Measurements from ENCODE around the gene TLK1.

Gene TLK1

DNA sequence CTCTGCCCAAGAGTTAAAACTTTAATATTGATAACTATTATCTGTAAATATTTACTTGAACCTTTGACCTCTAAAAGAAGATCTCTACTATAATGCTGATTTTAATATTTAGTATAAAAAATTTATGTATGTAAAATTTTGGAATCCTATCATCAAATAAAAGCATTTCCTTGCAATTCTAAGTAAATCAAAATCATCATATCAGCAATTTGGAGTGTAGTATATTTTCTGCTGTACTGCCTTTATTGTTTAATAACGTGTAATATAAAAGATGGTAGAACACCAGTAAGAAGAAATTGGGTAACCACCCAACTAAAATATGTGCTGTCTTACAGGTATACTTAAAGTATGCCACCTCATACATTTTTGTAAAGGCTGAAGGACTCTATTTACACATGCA is 94.6 kb downstream of the TLK1 start:
- TF ChIP-seq Cebpa-rat (IDR thresholded peaks at IDR 0.05): no peak

GRCh38 chr2:171057575-171057974 is 103.1 kb downstream of the TLK1 start:
- H3K4me3 ChIP-seq: no peak overlapping the region
- H3K4me1 ChIP-seq: no peaks in the 10 kb centered on the region
- no peak overlapping the region for H3K27ac ChIP-seq
- H3K9ac ChIP-seq: no peak overlapping the region
- H4K20me1 ChIP-seq: peaks cover 0 to 19% (median 0%) of the 10 kb centered on the region in 11 experiments; a peak in 3 of 22 replicates
- H3K36me3 ChIP-seq: peaks cover 70 to 100% (median 92%) of the 10 kb centered on the region in 11 experiments
- no peak overlapping the region for H3K4me2 ChIP-seq
- H3K9me3 ChIP-seq (replicated peaks in 1 of 11): peaks cover 0 to 6% (median 0%) of the 10 kb centered on the region in 11 experiments; a peak in 2 of 22 replicates
- no peaks in the 10 kb centered on the region for H3K27me3 ChIP-seq
- no peak for TF ChIP-seq Cebpa-rat (IDR thresholded peaks at IDR 0.05)

More for the DNA sequence above, 94.6 kb downstream of the TLK1 start:
- Histone ChIP-seq H3K9ac (no peak overlapping the region), H3K4me2 (no peak overlapping the region), H3K9me3 (replicated peaks in 1 of 11) (peaks cover 7 to 16% (median 9%) of the 10 kb centered on the region in 11 experiments; a peak in 14 of 22 replicates), H3K27me3 (no peaks in the 10 kb centered on the region), H3K36me3 (peaks cover 17 to 58% (median 46%) of the 10 kb centered on the region in 11 experiments), H3K4me1 (peaks cover 0 to 13% (median 0%) of the 10 kb centered on the region in 10 experiments; a peak in 4 of 20 replicates), H3K4me3 (no peak overlapping the region), H3K27ac (no peak overlapping the region), H4K20me1 (peaks cover 0 to 36% (median 0%) of the 10 kb centered on the region in 11 experiments; a peak in 8 of 22 replicates)

GRCh38 chr2:171056307-171056706 is 104.4 kb downstream of the TLK1 start:
- Histone ChIP-seq H3K4me2 (no peak overlapping the region), H3K4me1 (no peaks in the 10 kb centered on the region), H3K4me3 (no peak overlapping the region), H3K36me3 (peaks cover 73 to 100% (median 94%) of the 10 kb centered on the region in 11 experiments), H4K20me1 (peaks cover 0 to 19% (median 0%) of the 10 kb centered on the region in 11 experiments; a peak in 3 of 22 replicates), H3K9me3 (replicated peaks in 1 of 11) (peaks cover 0 to 6% (median 0%) of the 10 kb centered on the region in 11 experiments; a peak in 2 of 22 replicates), H3K9ac (no peak overlapping the region), H3K27me3 (no peaks in the 10 kb centered on the region), H3K27ac (no peak overlapping the region)
- TF ChIP-seq Cebpa-rat (IDR thresholded peaks at IDR 0.05): no peak

- Histone ChIP-seq H3K4me3 (no peak overlapping the region), H3K36me3 (peaks cover 85 to 100% (median 95%) of the 10 kb centered on the region in 11 experiments), H3K9ac (no peak overlapping the region), H3K9me3 (replicated peaks in 1 of 11) (no peaks in the 10 kb centered on the region), H3K27me3 (no peaks in the 10 kb centered on the region), H3K4me2 (no peak overlapping the region), H3K4me1 (no peaks in the 10 kb centered on the region), H3K27ac (no peak overlapping the region), H4K20me1 (no peaks in the 10 kb centered on the region; a peak in 1 of 22 replicates)
- TF ChIP-seq Cebpa-rat (IDR thresholded peaks at IDR 0.05): no peak
Measured at GRCh38 chr2:171049691-171050090, 111.0 kb downstream of the TLK1 start.

DNA sequence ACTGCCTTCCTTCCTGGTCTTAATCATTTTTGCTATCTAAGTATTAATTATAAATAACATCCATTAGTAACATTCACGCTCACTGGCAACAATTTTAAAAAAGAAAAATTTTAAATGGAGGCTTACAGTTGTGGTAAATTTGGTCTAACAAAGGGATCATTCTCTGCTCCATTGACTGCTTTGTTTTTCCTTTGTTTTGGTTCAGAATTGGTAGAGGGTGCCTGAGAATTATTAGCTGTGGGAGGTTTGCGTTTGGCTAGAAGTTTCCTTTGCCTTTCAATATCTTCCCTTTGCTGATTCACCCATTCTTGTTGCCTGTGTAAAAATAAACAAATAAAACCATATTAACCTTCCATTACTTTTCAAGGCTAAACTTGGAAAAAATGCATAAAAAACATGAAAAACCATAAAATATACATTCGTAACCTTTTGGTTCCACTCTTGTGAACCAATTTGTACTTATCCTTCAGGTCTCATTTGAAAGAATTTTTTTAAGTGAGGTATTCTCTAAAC is 114.6 kb downstream of the TLK1 start:
- peaks cover 0 to 14% (median 0%) of the 10 kb centered on the region in 11 experiments; a peak in 1 of 22 replicates for H4K20me1 ChIP-seq
- no peak overlapping the region for H3K4me3 ChIP-seq
- no peaks in the 10 kb centered on the region for H3K9me3 ChIP-seq (replicated peaks in 1 of 11)
- no peak overlapping the region for H3K27ac ChIP-seq
- no peak overlapping the region for H3K9ac ChIP-seq
- peaks cover 89 to 100% (median 95%) of the 10 kb centered on the region in 11 experiments for H3K36me3 ChIP-seq
- no peaks in the 10 kb centered on the region for H3K27me3 ChIP-seq
- H3K4me2 ChIP-seq: no peak overlapping the region
- no peak for TF ChIP-seq Cebpa-rat (IDR thresholded peaks at IDR 0.05)
- peaks cover 0 to 8% (median 0%) of the 10 kb centered on the region in 10 experiments; a peak in 1 of 20 replicates for H3K4me1 ChIP-seq

DNA sequence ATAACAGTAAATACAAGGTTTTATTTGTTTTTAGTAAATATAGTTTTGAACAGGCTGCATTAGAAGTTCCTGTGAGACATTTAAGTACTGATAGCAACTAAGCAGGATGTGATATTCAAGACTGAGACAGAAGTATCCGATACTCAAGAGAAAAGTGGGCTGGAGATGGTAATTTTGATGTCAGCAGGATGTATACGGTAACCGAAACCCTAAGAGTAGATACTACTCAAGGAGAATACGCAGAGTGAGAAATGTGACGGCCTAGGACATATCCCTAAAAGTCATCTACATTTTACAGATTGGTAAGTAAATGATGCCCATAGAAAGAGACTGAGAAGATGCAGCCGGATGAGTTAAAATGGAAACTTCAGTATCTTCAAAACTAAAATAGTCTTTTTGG is 116.3 kb downstream of the TLK1 start:
- Histone ChIP-seq H3K4me1 (peaks cover 0 to 8% (median 0%) of the 10 kb centered on the region in 10 experiments; a peak in 1 of 20 replicates), H3K4me2 (no peak overlapping the region), H3K36me3 (peaks cover 90 to 100% (median 95%) of the 10 kb centered on the region in 11 experiments), H4K20me1 (peaks cover 0 to 14% (median 0%) of the 10 kb centered on the region in 11 experiments; a peak in 1 of 22 replicates), H3K27me3 (no peaks in the 10 kb centered on the region), H3K4me3 (no peak overlapping the region), H3K9me3 (replicated peaks in 1 of 11) (no peaks in the 10 kb centered on the region), H3K27ac (no peak overlapping the region), H3K9ac (no peak overlapping the region)
- no peak for TF ChIP-seq Cebpa-rat (IDR thresholded peaks at IDR 0.05)

DNA sequence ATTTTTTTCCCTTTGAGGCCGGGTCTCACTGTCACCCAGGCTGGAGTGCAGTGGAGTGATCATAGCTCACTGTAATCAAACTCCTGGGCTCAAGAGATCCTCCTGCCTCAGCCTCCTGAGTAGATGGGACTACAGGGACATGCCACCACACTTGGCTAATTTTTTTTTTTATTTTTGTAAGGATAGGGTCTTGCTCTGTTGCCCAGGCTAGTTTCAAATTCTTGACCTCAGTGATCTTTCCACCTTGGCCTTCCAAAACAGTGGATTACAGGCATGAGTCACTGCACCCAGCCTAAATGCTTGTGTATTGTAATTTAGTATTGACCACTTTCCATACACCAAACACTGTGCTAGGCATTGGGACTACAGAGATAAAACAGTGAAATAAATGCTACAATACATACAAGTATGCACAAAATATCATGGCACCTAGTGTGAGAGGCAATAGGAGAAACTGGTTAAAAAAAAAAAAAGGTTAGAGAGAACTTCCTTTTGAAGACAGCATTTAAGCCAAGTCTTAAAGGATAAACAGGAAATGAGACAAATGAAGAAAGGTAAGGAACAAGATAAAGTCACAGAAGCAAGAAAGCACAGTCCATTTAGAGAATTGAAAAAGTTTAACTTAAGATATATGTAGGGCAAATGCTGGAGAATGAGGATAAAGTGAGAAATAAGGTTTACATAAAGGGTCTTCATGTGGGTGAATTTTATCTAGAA is 118.3 kb downstream of the TLK1 start:
- Histone ChIP-seq H3K36me3 (peaks cover 82 to 100% (median 96%) of the 10 kb centered on the region in 11 experiments), H3K4me3 (no peak overlapping the region), H4K20me1 (peaks cover 0 to 14% (median 0%) of the 10 kb centered on the region in 11 experiments; a peak in 1 of 22 replicates), H3K27me3 (no peaks in the 10 kb centered on the region), H3K27ac (no peak overlapping the region), H3K9me3 (replicated peaks in 1 of 11) (no peaks in the 10 kb centered on the region), H3K4me2 (no peak overlapping the region), H3K4me1 (peaks cover 0 to 8% (median 0%) of the 10 kb centered on the region in 10 experiments; a peak in 1 of 20 replicates), H3K9ac (no peak overlapping the region)
- no peak for TF ChIP-seq Cebpa-rat (IDR thresholded peaks at IDR 0.05)

- Histone ChIP-seq H3K4me3 (no peak overlapping the region), H3K27me3 (no peaks in the 10 kb centered on the region), H4K20me1 (peaks cover 0 to 8% (median 0%) of the 10 kb centered on the region in 11 experiments; a peak in 1 of 22 replicates), H3K4me1 (no peaks in the 10 kb centered on the region), H3K9me3 (replicated peaks in 1 of 11) (peaks cover 7 to 25% (median 17%) of the 10 kb centered on the region in 11 experiments; a peak in 20 of 22 replicates), H3K4me2 (no peak overlapping the region), H3K36me3 (peaks cover 77 to 100% (median 92%) of the 10 kb centered on the region in 11 experiments), H3K9ac (no peak overlapping the region), H3K27ac (no peak overlapping the region)
- no peak for TF ChIP-seq Cebpa-rat (IDR thresholded peaks at IDR 0.05)
Measured at GRCh38 chr2:171036532-171036931, 124.2 kb downstream of the TLK1 start.

- TF ChIP-seq Cebpa-rat (IDR thresholded peaks at IDR 0.05): no peak
- H3K4me2 ChIP-seq: no peak overlapping the region
- no peaks in the 10 kb centered on the region for H3K4me1 ChIP-seq
- no peak overlapping the region for H3K4me3 ChIP-seq
- no peak overlapping the region for H3K27ac ChIP-seq
- no peak overlapping the region for H3K9ac ChIP-seq
- H3K27me3 ChIP-seq: no peaks in the 10 kb centered on the region
- H3K36me3 ChIP-seq: peaks cover 76 to 100% (median 91%) of the 10 kb centered on the region in 11 experiments
- peaks cover 7 to 25% (median 17%) of the 10 kb centered on the region in 11 experiments; a peak in 20 of 22 replicates for H3K9me3 ChIP-seq (replicated peaks in 1 of 11)
- H4K20me1 ChIP-seq: peaks cover 0 to 4% (median 0%) of the 10 kb centered on the region in 11 experiments; a peak in 1 of 22 replicates
Measured at GRCh38 chr2:171034315-171034714, 126.4 kb downstream of the TLK1 start.

Measured in BLaER1 treated with 17β-estradiol and CSF1 and Interleukin-3, amounts not matched to agents 10 nM and 100 nM (cell line).